Gastroesophageal sphincter (tissue), 3 donors: ENCODE measurements around the gene DOCK10.

Experiments used
- CTCF ChIP-seq, 4 experiments: fragments of 200-600 bp in 2 of 4; fragments of 450-650 bp in 2 of 4; sonication (generic) in 1 of 4; IDR thresholded peaks; one replicate each; pipeline ENCODE4 v1.5.1; 2017 to 2019; ENCODE audit warnings: antibody characterized with exemption in 4 of 4, mild to moderate bottlenecking in 2 of 4, moderate library complexity in 2 of 4
- POLR2A ChIP-seq, 2 donors: fragments of 450-650 bp; IDR thresholded peaks; one replicate each; pipeline ENCODE4 v1.6.1; 2017; ENCODE audit warnings: antibody characterized with exemption in 2 of 2, mild to moderate bottlenecking in 2 of 2, moderate library complexity in 1 of 2
- POLR2AphosphoS5 ChIP-seq: sonication (generic); formaldehyde crosslinking; IDR thresholded peaks from one replicate; pipeline ENCODE4 v1.6.1; 2017; ENCODE audit warnings: antibody characterized with exemption

GRCh38 chr2:225036431-225036830 is 5.8 kb downstream of the DOCK10 start:
- TF ChIP-seq POLR2A (IDR thresholded peaks at IDR 0.05) (no peak), CTCF (IDR thresholded peaks at IDR 0.05) (no peak), POLR2AphosphoS5 (no peak)
